ENCODE results near the gene ZNF532.
"Not testable (repeated sequence)": the region's sequence is repeated elsewhere in the genome, so short reads cannot be mapped to it uniquely, and the experiment has no call there.

Gene ZNF532

GRCh38 chr18:58901783-58902182, 37.1 kb downstream of the ZNF532 start:
- DNase-seq (ENCODE audit: low spot score) = no peak

- DNase-seq (ENCODE audit: low spot score) = no peak
Observed at GRCh38 chr18:58902961-58903360, 38.3 kb downstream of the ZNF532 start.

GRCh38 chr18:58903533-58903932, 38.9 kb downstream of the ZNF532 start:
- DNase-seq (ENCODE audit: low spot score) = no peak

GRCh38 chr18:58905777-58906428, 41.2 kb downstream of the ZNF532 start:
- DNase-seq (ENCODE audit: low spot score) = no peak

- DNase-seq (ENCODE audit: low spot score) = no peak
Observed at GRCh38 chr18:58908006-58908405, 43.3 kb downstream of the ZNF532 start.

- DNase-seq (ENCODE audit: low spot score) = no peak
Observed at GRCh38 chr18:58909521-58909920, 44.8 kb downstream of the ZNF532 start.

- DNase-seq (ENCODE audit: low spot score) = no peak
Observed at GRCh38 chr18:58911241-58911640, 46.6 kb downstream of the ZNF532 start.

GRCh38 chr18:58911766-58912165, 47.1 kb downstream of the ZNF532 start:
- DNase-seq (ENCODE audit: low spot score) = no peak

GRCh38 chr18:58915006-58915799, 50.5 kb downstream of the ZNF532 start:
- no peak for DNase-seq (ENCODE audit: low spot score)

GRCh38 chr18:58915995-58916394, 51.3 kb downstream of the ZNF532 start:
- DNase-seq (ENCODE audit: low spot score) = no peak

- not testable (repeated sequence) for DNase-seq (ENCODE audit: low spot score)
Observed at GRCh38 chr18:58919934-58920333, 55.3 kb downstream of the ZNF532 start.

GRCh38 chr18:58922995-58923394, 58.3 kb downstream of the ZNF532 start:
- no peak for DNase-seq (ENCODE audit: low spot score)

- DNase-seq (ENCODE audit: low spot score) = no peak
Observed at GRCh38 chr18:58924473-58924872, 59.8 kb downstream of the ZNF532 start.

- no peak for DNase-seq (ENCODE audit: low spot score)
Observed at GRCh38 chr18:58927659-58928058, 63.0 kb downstream of the ZNF532 start.

- DNase-seq (ENCODE audit: low spot score) = no peak
Observed at GRCh38 chr18:58928386-58928785, 63.7 kb downstream of the ZNF532 start.

GRCh38 chr18:58929206-58929605, 64.5 kb downstream of the ZNF532 start:
- DNase-seq (ENCODE audit: low spot score) = no peak

GRCh38 chr18:58934356-58934755, 69.7 kb downstream of the ZNF532 start:
- DNase-seq (ENCODE audit: low spot score) = no peak

- no peak for DNase-seq (ENCODE audit: low spot score)
Observed at GRCh38 chr18:58934933-58935577, 70.4 kb downstream of the ZNF532 start.

GRCh38 chr18:58937071-58937886, 72.6 kb downstream of the ZNF532 start:
- DNase-seq (ENCODE audit: low spot score) = no peak

GRCh38 chr18:58937887-58938267, 73.2 kb downstream of the ZNF532 start:
- no peak for DNase-seq (ENCODE audit: low spot score)

- DNase-seq (ENCODE audit: low spot score) = no peak
Observed at GRCh38 chr18:58941426-58942099, 76.9 kb downstream of the ZNF532 start.

GRCh38 chr18:58943896-58944295, 79.2 kb downstream of the ZNF532 start:
- DNase-seq (ENCODE audit: low spot score) = no peak

Data from pons (tissue), 1 donor.